ENCODE measurements around the gene SDF4. TPM values are rescaled to one million over a fixed set of nuclear protein-coding genes. Genes with fewer than 3 reads are reported as not detected.
A peak's percentile ranks its signal among the peaks of the same experiment; 100 is the strongest.

The SDF4 gene
- total and polyA plus RNA-seq, 11 donors: 102 to 212 (median 120) TPM

DNA sequence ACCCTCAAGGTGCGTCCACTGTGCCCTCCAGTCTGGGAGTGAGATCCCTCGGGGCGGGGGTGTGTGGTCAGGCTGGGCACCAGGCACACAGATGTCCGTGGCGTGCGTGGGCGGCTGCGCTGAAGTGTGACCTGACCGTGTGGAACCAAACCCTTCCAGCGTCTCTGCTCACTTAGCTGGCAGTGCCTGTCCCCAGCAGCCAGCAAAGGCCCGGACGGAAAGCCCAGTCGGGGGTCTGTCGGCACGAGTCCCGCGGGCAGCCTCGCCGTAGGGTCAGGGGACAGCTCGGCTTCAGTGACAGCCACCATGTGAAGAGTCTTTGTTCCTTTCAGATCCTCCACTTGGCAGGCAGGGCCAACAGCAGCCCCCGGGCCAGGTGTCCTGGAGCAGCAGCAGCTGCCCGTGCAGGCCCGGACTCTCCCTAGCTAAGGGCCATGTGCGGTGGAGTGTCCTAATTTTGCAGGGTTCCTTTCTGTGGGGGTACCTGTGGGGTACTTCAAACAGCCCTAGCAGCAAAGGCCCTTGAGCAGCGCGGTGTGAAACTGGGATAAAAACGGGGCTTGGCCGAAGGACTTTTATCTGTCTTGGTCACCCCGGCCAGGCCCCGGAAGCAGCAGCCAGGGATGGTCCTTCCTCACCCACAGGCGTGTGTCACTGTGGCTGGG lies 46.6 kb downstream of the SDF4 start:
- DNase-seq (peak in 4 of 5 donors; percentile 4 to 54 (median 24)), ATAC-seq (no peak)
- Histone ChIP-seq H3K9me3 (peaks cover 0 to 3% (median 0%) of the 10 kb centered on the region in 12 donors), H3K4me3 (no peak overlapping the region), H3K27ac (no peak overlapping the region), H3K36me3 (no peaks in the 10 kb centered on the region), H3K4me1 (peaks cover 0 to 14% (median 0%) of the 10 kb centered on the region in 12 donors), H3K27me3 (peaks cover 0 to 6% (median 2%) of the 10 kb centered on the region in 9 donors)
- intact Hi-C loops (cut with DNase I): no loop called here
- 80 to 87% (median 82%) methylated on average over 25 to 31 of the region's 31 CpGs for WGBS, 4 donors
- no peak for TF ChIP-seq POLR2A (IDR thresholded peaks at IDR 0.05)
- TF ChIP-seq, protein P1, sequence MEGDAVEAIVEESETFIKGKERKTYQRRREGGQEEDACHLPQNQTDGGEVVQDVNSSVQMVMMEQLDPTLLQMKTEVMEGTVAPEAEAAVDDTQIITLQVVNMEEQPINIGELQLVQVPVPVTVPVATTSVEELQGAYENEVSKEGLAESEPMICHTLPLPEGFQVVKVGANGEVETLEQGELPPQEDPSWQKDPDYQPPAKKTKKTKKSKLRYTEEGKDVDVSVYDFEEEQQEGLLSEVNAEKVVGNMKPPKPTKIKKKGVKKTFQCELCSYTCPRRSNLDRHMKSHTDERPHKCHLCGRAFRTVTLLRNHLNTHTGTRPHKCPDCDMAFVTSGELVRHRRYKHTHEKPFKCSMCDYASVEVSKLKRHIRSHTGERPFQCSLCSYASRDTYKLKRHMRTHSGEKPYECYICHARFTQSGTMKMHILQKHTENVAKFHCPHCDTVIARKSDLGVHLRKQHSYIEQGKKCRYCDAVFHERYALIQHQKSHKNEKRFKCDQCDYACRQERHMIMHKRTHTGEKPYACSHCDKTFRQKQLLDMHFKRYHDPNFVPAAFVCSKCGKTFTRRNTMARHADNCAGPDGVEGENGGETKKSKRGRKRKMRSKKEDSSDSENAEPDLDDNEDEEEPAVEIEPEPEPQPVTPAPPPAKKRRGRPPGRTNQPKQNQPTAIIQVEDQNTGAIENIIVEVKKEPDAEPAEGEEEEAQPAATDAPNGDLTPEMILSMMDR (IDR thresholded peaks at IDR 0.05): no peak

DNA sequence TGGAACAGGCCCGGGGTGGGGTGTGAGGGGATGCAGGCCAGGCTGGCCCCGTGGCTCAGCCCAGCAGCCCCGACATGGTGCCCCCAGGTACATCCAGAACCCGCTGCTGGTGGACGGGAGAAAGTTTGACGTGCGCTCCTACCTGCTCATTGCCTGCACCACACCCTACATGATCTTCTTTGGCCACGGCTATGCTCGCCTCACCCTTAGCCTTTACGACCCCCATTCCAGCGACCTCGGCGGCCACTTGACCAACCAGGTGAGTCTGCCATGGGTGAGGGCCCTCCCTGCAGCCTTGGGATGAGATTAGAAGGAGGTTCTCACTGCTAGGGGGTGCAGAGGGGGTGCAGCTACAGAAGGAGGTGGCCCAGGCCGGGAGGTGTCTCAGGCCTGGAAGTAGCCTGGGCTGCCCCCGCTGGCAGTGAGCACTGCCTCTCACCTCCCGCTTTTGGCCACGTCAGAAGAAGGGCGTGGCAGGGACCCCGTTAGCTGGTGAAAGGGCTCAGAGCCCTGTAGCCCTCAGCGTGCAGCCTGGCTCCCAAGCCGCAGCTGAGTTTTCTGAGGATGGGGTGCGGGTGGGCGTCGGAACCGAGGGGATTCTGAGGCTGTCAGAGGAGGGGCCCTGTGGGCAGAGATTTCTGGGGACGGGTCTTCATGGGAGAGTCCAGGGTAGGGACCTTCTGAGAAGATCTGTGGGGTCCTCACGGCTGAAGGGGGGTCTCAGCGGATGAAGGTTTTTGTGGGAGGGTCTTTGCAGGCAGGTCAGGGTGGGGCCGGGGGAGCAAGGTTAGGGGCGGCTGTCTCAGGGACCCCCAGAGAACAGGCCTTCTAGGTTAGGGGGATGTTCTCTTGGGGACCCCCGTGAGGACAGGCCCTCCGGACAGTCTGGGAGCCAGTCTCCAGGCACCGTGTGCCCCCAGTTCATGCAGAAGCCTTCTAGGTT lies 47.7 kb downstream of the SDF4 start:
- ATAC-seq (peak in 1 of 4 donors; percentile 22), DNase-seq (peak in 4 of 5 donors; percentile 4 to 40 (median 18))
- H3K4me3 ChIP-seq: no peak overlapping the region
- TF ChIP-seq, protein P1 (IDR thresholded peaks at IDR 0.05): no peak
- no peak for TF ChIP-seq POLR2A (IDR thresholded peaks at IDR 0.05)
- H3K9me3 ChIP-seq: peaks cover 0 to 3% (median 0%) of the 10 kb centered on the region in 12 donors
- H3K27me3 ChIP-seq: peaks cover 0 to 16% (median 6%) of the 10 kb centered on the region in 9 donors
- WGBS, 4 donors: 82 to 87% (median 86%) methylated on average over 24 to 33 of the region's 33 CpGs
- H3K27ac ChIP-seq: no peak overlapping the region
- intact Hi-C loops (cut with DNase I): no loop called here
- no peaks in the 10 kb centered on the region for H3K36me3 ChIP-seq
- H3K4me1 ChIP-seq: peaks cover 0 to 14% (median 0%) of the 10 kb centered on the region in 12 donors

DNA sequence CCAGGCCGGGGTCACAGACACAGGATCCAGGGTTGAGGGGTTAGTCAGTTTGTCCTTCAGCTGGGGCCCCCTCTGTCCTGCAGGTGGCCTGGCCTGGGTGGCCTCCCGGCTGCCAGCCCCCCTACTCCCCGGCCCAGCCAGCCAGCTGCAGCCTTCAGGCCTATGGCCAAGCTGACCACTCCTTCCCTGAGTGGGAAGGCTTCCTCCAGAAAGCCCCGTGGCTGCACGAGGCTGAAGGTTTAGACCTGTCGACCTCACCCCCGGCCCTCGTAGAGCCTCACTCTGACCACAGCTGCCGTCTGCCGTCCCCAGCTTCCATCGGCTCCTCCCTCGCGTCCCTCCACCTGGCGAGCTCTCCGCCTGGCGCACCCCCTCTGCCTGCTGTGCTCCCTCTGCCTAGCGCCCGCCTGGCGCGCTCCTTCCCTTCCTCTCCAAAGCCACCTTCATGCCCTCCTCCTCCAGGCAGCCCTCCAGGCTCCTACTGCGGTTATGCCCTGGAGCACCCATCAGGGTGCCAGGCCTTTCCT lies 48.5 kb downstream of the SDF4 start:
- intact Hi-C loops (cut with DNase I): no loop called here
- Histone ChIP-seq H3K36me3 (no peaks in the 10 kb centered on the region), H3K27me3 (peaks cover 0 to 24% (median 6%) of the 10 kb centered on the region in 9 donors), H3K27ac (peak overlapping the region in 4 of 12 donors; percentile 20 to 48 (median 34)), H3K4me1 (peaks cover 0 to 14% (median 0%) of the 10 kb centered on the region in 12 donors), H3K9me3 (peaks cover 0 to 3% (median 0%) of the 10 kb centered on the region in 12 donors), H3K4me3 (peak overlapping the region in 8 of 12 donors; percentile 16 to 41 (median 30))
- TF ChIP-seq, protein P1 (IDR thresholded peaks at IDR 0.05): no peak
- no peak for TF ChIP-seq POLR2A (IDR thresholded peaks at IDR 0.05)
- DNase-seq (peak in 2 of 5 donors; percentile 20 to 24), ATAC-seq (peak in 2 of 4 donors; percentile 9 to 21)
- WGBS, 4 donors: 69 to 82% (median 70%) methylated on average over 18 to 21 of the region's 21 CpGs

Data from heart left ventricle (tissue), 16 donors.